Endothelial cell of umbilical vein (primary cell): ENCODE measurements around the gene DGKH. TPM values are rescaled to one million over a fixed set of nuclear protein-coding genes. Genes with fewer than 3 reads are reported as not detected.

Experiments
- BruUV-seq: library from RNA; stranded (reverse); fragments of 400-500 nt; replicated peaks from 2 replicates; lab custom pipeline; 2021; lab: Mats Ljungman, UMichigan
- CTCF ChIA-PET: fragments of 300-600, 350-600 bp; sonication (Branson Sonifier 250); formaldehyde crosslinking; loops from one replicate; lab custom pipeline; 2021; ENCODE audit warnings: antibody characterized with exemption, inconsistent platforms; lab: Charles Lee
- POLR2A ChIA-PET: fragments of 300-600, 350-600 bp; sonication (Branson Sonifier 250); formaldehyde crosslinking; loops from one replicate; lab custom pipeline; 2021; ENCODE audit warnings: antibody characterized with exemption, inconsistent platforms; lab: Charles Lee
- DNase-seq: peaks from one replicate; pipeline ENCODE4 v3.0.0-alpha.2; 2011; ENCODE audit warnings: low read depth, low spot score
- FAIRE-seq: peaks from 2 replicates; lab custom pipeline; 2011; peaks lifted over from hg19 to GRCh38; lab: Jason Lieb, UNC
- H2AFZ ChIP-seq: 2 replicates; pipeline ENCODE4 v1.6.0; 2012; ENCODE audit warnings: low read depth, low read length, control low read depth, inconsistent platforms
- H3K27ac ChIP-seq: 2 replicates; pipeline ENCODE4 v1.5.1; 2011; ENCODE audit warnings: low read depth, mild to moderate bottlenecking, control low read depth, low read length, moderate library complexity; ENCODE audit not compliant: insufficient read depth
- H3K27me3 ChIP-seq, 2 experiments: 2 replicates each; pipeline versions ENCODE4 v1.6.0 to v1.6.1; 2011; ENCODE audit warnings: low read length in 2 of 2, mixed read lengths in 1 of 2; ENCODE audit not compliant: control insufficient read depth in 2 of 2, insufficient read depth in 2 of 2
- H3K36me3 ChIP-seq, 2 experiments: 2 replicates in 1 of 2; 3 replicates in 1 of 2; pipeline ENCODE4 v1.5.1; 2011; ENCODE audit warnings: low read length in 2 of 2, mild to moderate bottlenecking in 1 of 2, moderate library complexity in 1 of 2; ENCODE audit not compliant: control insufficient read depth in 2 of 2, insufficient read depth in 2 of 2; ENCODE audit errors: extremely low read depth in 1 of 2
- H3K4me1 ChIP-seq: 3 replicates; pipeline ENCODE4 v1.5.1; 2011; ENCODE audit warnings: mild to moderate bottlenecking, low read length; ENCODE audit not compliant: control insufficient read depth, insufficient read depth; ENCODE audit errors: extremely low read depth
- H3K4me2 ChIP-seq: 2 replicates; pipeline ENCODE4 v1.6.1; 2011; ENCODE audit warnings: low read length, control low read depth, mixed read lengths; ENCODE audit not compliant: insufficient read depth
- H3K4me3 ChIP-seq, 3 experiments: fragments of 200-600 bp in 1 of 3; sonication (generic), shearing (Covaris generic) in 1 of 3; replicated peaks in 1 of 3; 2 replicates each; pipeline ENCODE4 v1.5.1; 2011 to 2016; ENCODE audit warnings: control low read depth in 3 of 3, low read length in 3 of 3, mild to moderate bottlenecking in 2 of 3, inconsistent platforms in 1 of 3, low read depth in 1 of 3, moderate library complexity in 1 of 3; ENCODE audit not compliant: insufficient read depth in 1 of 3
- H3K79me2 ChIP-seq: 2 replicates; pipeline ENCODE4 v1.6.0; 2012; ENCODE audit warnings: low read length, inconsistent platforms; ENCODE audit not compliant: control insufficient read depth, insufficient read depth
- H3K9ac ChIP-seq: replicated peaks from 2 replicates; pipeline ENCODE3; 2011; ENCODE audit warnings: low read length, control low read depth; ENCODE audit not compliant: insufficient read depth; ENCODE audit errors: extremely low read depth
- H3K9me1 ChIP-seq: replicated peaks from 3 replicates; pipeline ENCODE4 v1.6.0; 2011; ENCODE audit warnings: mild to moderate bottlenecking, low read length; ENCODE audit not compliant: control insufficient read depth, insufficient read depth; ENCODE audit errors: extremely low read depth
- H3K9me3 ChIP-seq: replicated peaks from 2 replicates; pipeline ENCODE4 v1.5.1; 2012; ENCODE audit warnings: low read length, inconsistent platforms; ENCODE audit not compliant: control insufficient read depth, insufficient read depth
- H4K20me1 ChIP-seq: replicated peaks from 2 replicates; pipeline ENCODE3; 2011; ENCODE audit warnings: mild to moderate bottlenecking, low read length; ENCODE audit not compliant: control insufficient read depth, insufficient read depth; ENCODE audit errors: extremely low read depth
- GATA2 ChIP-seq: IDR thresholded peaks from 2 replicates; pipeline ENCODE4 v1.7.0; 2011; ENCODE audit warnings: low read depth, mild to moderate bottlenecking, moderate library complexity, mixed read lengths, low read length; ENCODE audit not compliant: insufficient read length, insufficient read depth
- MYC ChIP-seq: IDR thresholded peaks from one replicate; pipeline ENCODE4 v1.6.1; 2011; ENCODE audit warnings: mild to moderate bottlenecking, low read depth, low read length
- POLR2A ChIP-seq: IDR thresholded peaks from 2 replicates; pipeline ENCODE4 v1.6.1; 2012; ENCODE audit warnings: low read depth, mild to moderate bottlenecking, control low read depth, low read length
- POLR2AphosphoS5 ChIP-seq: IDR thresholded peaks from 2 replicates; pipeline ENCODE4 v1.6.1; 2012; ENCODE audit warnings: low read depth, mild to moderate bottlenecking, control low read depth, low read length, moderate library complexity; ENCODE audit not compliant: insufficient read depth
- dilution Hi-C: fragments of 300-500 bp; cut with MboI; formaldehyde crosslinking; loops from one replicate; pipeline ENCODE4 v1.15.0; 2019; ENCODE audit warnings: low sequenced_read_pairs; ENCODE audit not compliant: extremely low pct_ligation_motif_present
- intact Hi-C: fragments of 100-400 bp; cut with micrococcal nuclease; formaldehyde crosslinking; loops from one replicate; pipeline ENCODE4 v1.10.0; 2022
- polyA plus RNA-seq, 4 experiments: library from polyadenylated mRNA; depleted of rRNA in 3 of 4; stranded (reverse) in 3 of 4; unstranded in 1 of 4; fragments of >200 nt; gene quantifications; 2 replicates each; pipeline versions ENCODE4 v1.2.1 to v1.2.3, GENCODE V29; 2011 to 2012; ENCODE audit warnings: missing spikeins in 1 of 4
- total RNA-seq: library from RNA; stranded (reverse); gene quantifications from 2 replicates; pipeline ENCODE4 v1.2.3, GENCODE V29; 2021
- TF ChIP-seq, protein P1 (sequence below): IDR thresholded peaks from 2 replicates; pipeline ENCODE4 v1.6.1; 2011; ENCODE audit not compliant: insufficient read depth, insufficient read length

Gene DGKH
- total and polyA plus RNA-seq, 2 donors (not counting 3 experiments of a cell fraction or from before 2014, with no cell fraction given), result 4.1 to 30.1 TPM

DNA sequence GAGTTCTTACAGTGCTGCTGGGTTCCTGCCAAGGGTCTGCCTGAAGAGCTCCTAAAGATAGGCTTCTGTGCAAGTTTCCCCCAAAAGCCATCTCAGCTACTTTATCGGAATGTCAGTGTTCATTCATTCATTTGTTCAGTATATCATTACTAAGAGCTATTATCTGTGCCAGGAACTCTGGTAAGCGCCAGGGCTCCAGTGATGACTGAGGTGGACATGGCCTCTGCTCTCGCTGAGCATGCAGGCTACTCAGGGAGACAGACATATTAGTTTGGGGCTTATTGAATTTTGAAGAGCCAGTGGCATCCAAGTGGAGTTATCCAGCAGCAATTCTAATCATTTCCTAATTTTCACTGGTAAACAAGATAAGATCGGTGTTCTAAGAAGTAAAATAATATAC lies 65.8 kb downstream of the DGKH start:
- peaks cover 2% of the 10 kb centered on the region for H3K4me1 ChIP-seq
- intact Hi-C loops, result no loop called here
- CTCF ChIA-PET, result interaction anchor here (0.7 to 15.3 kb wide), 6 partner anchors 9 to 461 kb away, joined by 3 to 221 read pairs (median 4); no protein-coding TSS in a partner anchor

DNA sequence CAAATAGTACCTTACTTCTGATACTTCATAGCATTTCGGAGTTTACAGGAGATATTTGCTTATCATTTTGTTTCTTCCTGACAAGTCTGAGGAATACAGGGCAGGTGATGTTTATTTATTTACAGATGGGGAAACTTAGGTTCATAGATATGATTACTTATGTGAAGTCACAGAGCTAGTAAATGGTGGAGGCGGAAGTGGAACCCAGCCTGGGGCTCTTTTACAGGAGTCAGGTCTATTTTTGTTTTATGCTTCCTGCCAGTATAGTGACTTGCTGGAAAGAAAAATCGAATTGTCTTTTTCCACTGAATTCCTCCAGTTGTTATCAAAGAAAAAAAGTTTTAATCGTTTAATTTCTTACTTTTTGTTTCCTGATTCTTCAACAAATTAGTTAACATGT lies 66.5 kb downstream of the DGKH start:
- Histone ChIP-seq H3K4me3 (no peak overlapping the region), H3K36me3 (peaks cover 0 to 3% of the 10 kb centered on the region in 2 experiments), H3K79me2 (peaks cover 28% of the 10 kb centered on the region), H3K9me1 (no peaks in the 10 kb centered on the region), H3K27ac (no peak overlapping the region), H3K9me3 (no peaks in the 10 kb centered on the region), H3K9ac (no peak overlapping the region), H4K20me1 (peaks cover 2% of the 10 kb centered on the region), H3K27me3 (no peaks in the 10 kb centered on the region), H3K4me1 (peaks cover 4% of the 10 kb centered on the region), H3K4me2 (no peak overlapping the region), H2AFZ (no peak overlapping the region)
- dilution Hi-C loops, result loop anchor here (25.0 kb wide), 1 partner anchor 453 kb away; no protein-coding TSS in a partner anchor
- TF ChIP-seq GATA2, result no peak
- TF ChIP-seq MYC, result no peak
- DNase-seq (no peak), FAIRE-seq (no peak)
- intact Hi-C loops, result no loop called here
- ChIA-PET CTCF (interaction anchor here (1.2 to 15.3 kb wide), 3 partner anchors 101 to 446 kb away, joined by 3 to 221 read pairs (median 4); no protein-coding TSS in a partner anchor), POLR2A (no interaction called here)
- no TSS peak for BruUV-seq

More for the DNA sequence above, 65.8 kb downstream of the DGKH start:
- no peaks in the 10 kb centered on the region for H3K9me3 ChIP-seq
- DNase-seq, result no peak
- TF ChIP-seq POLR2A, result no peak
- TF ChIP-seq, protein P1, sequence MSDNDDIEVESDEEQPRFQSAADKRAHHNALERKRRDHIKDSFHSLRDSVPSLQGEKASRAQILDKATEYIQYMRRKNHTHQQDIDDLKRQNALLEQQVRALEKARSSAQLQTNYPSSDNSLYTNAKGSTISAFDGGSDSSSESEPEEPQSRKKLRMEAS, result no peak
- TF ChIP-seq MYC, result no peak
- TF ChIP-seq POLR2AphosphoS5, result no peak
- POLR2A ChIA-PET, result no interaction called here
- H4K20me1 ChIP-seq, result peaks cover 2% of the 10 kb centered on the region
- H3K9ac ChIP-seq, result no peak overlapping the region
- no peaks in the 10 kb centered on the region for H3K9me1 ChIP-seq
- no TSS peak for BruUV-seq
- no peak overlapping the region for H2AFZ ChIP-seq
- H3K36me3 ChIP-seq, result peaks cover 0 to 2% of the 10 kb centered on the region in 2 experiments
- dilution Hi-C loops, result loop anchor here (25.0 kb wide), 1 partner anchor 452 kb away; no protein-coding TSS in a partner anchor
- no peaks in the 10 kb centered on the region for H3K27me3 ChIP-seq
- no peak overlapping the region for H3K4me3 ChIP-seq
- no peak overlapping the region for H3K27ac ChIP-seq
- peaks cover 27% of the 10 kb centered on the region for H3K79me2 ChIP-seq
- no peak overlapping the region for H3K4me2 ChIP-seq
- FAIRE-seq, result no peak
